Stimulated activated naive CD4-positive, alpha-beta T cell treated with Interleukin-2 at 50 U/mL for 16 hours (primary cell): ENCODE measurements around the gene RASGRP2.

ENCODE experiments used
- DNase-seq: peaks from one replicate; lab custom pipeline; 2025; lab: John Stamatoyannopoulos, UW

The RASGRP2 gene

GRCh38 chr11:64739871-64740270, 4.1 kb downstream of the RASGRP2 start:
- no peak for DNase-seq

GRCh38 chr11:64736654-64737053, 7.3 kb downstream of the RASGRP2 start:
- DNase-seq = no peak

- DNase-seq = no peak
These were observed 8.2 kb downstream of the RASGRP2 start for GRCh38 chr11:64735725-64736259.

- no peak for DNase-seq
These were observed 8.9 kb downstream of the RASGRP2 start for GRCh38 chr11:64734811-64735724.

GRCh38 chr11:64731601-64732000, 12.3 kb downstream of the RASGRP2 start:
- no peak for DNase-seq

- DNase-seq = no peak
These were observed 14.0 kb downstream of the RASGRP2 start for GRCh38 chr11:64729851-64730382.

GRCh38 chr11:64728757-64729365, 15.1 kb downstream of the RASGRP2 start:
- no peak for DNase-seq

- DNase-seq = no peak
These were observed 16.9 kb downstream of the RASGRP2 start for GRCh38 chr11:64726867-64727530.

GRCh38 chr11:64726211-64726641, 17.7 kb downstream of the RASGRP2 start:
- no peak for DNase-seq

GRCh38 chr11:64724863-64725532, 18.9 kb downstream of the RASGRP2 start:
- DNase-seq = no peak

- no peak for DNase-seq
These were observed 19.8 kb downstream of the RASGRP2 start for GRCh38 chr11:64723907-64724862.

- DNase-seq = peak; percentile 85
These were observed 20.6 kb downstream of the RASGRP2 start, which contains the start of gene NRXN2 for GRCh38 chr11:64723117-64723906. TSS of gene NRXN2 (minus strand) at chr11:64723197. CDS start at chr11:64713699, 9,498 bp downstream.

- no peak for DNase-seq
These were observed 21.5 kb downstream of the RASGRP2 start for GRCh38 chr11:64722141-64723065.

- no peak for DNase-seq
These were observed 22.6 kb downstream of the RASGRP2 start for GRCh38 chr11:64721359-64721699.

GRCh38 chr11:64720640-64721358, 23.1 kb downstream of the RASGRP2 start:
- DNase-seq = no peak

GRCh38 chr11:64720167-64720566, 23.8 kb downstream of the RASGRP2 start:
- no peak for DNase-seq

- no peak for DNase-seq
These were observed 24.5 kb downstream of the RASGRP2 start for GRCh38 chr11:64719406-64719805.

GRCh38 chr11:64718780-64719124, 25.2 kb downstream of the RASGRP2 start:
- DNase-seq = no peak
